Upper lobe of left lung (tissue), 6 donors: ENCODE data around the gene RPS14. TPM values are rescaled to one million over a fixed set of nuclear protein-coding genes. Genes with fewer than 3 reads are reported as not detected.
"Not testable (repeated sequence)": the region's sequence is repeated elsewhere in the genome, so short reads cannot be mapped to it uniquely, and the experiment has no call there.

Source experiments
- ATAC-seq, 2 donors: fragments of 200-7000 bp; cut with Tn5 transposase; one replicate each; pipeline ENCODE4 v1.9.1; 2022; ENCODE audit warnings: mild to moderate bottlenecking in 2 of 2, moderate library complexity in 2 of 2; ENCODE audit not compliant: low FRiP score in 2 of 2
- DNase-seq, 2 donors: peaks; one replicate each; pipeline ENCODE4 v3.0.0-alpha.2; 2019 to 2020
- H3K27ac ChIP-seq, 4 donors: fragments of 200-600 bp; sonication (generic); one replicate each; pipeline ENCODE4 v1.5.1; 2016 to 2019
- H3K27me3 ChIP-seq, 4 donors: fragments of 200-600 bp; sonication (generic); one replicate each; pipeline ENCODE4 v1.5.1; 2017 to 2019
- H3K36me3 ChIP-seq, 4 donors: fragments of 200-600 bp; sonication (generic); one replicate each; pipeline ENCODE4 v1.5.1; 2016 to 2019
- H3K4me1 ChIP-seq, 4 donors: fragments of 200-600 bp; sonication (generic); one replicate each; pipeline ENCODE4 v1.5.1; 2018 to 2019
- H3K4me3 ChIP-seq, 4 donors: fragments of 200-600 bp; sonication (generic); one replicate each; pipeline ENCODE4 v1.5.1; 2017 to 2019; ENCODE audit warnings: mild to moderate bottlenecking in 2 of 4, moderate library complexity in 1 of 4
- H3K9me3 ChIP-seq, 4 donors: fragments of 200-600 bp; sonication (generic); one replicate each; pipeline ENCODE4 v1.5.1; 2018 to 2019
- CTCF ChIP-seq, 6 experiments: fragments of 450-650 bp in 4 of 6; fragments of 200-600 bp in 2 of 6; sonication (generic) in 2 of 6; IDR thresholded peaks; one replicate each; pipeline ENCODE4 v1.5.1; 2016 to 2019; ENCODE audit warnings: antibody characterized with exemption in 6 of 6
- EP300 ChIP-seq, 4 donors: sonication (generic); formaldehyde crosslinking; IDR thresholded peaks; one replicate each; pipeline ENCODE4 v1.5.1; 2017; ENCODE audit warnings: antibody characterized with exemption in 4 of 4, control low read depth in 2 of 4
- POLR2A ChIP-seq, 4 donors: fragments of 450-650 bp; IDR thresholded peaks; one replicate each; pipeline ENCODE4 v1.5.1; 2016 to 2017; ENCODE audit warnings: antibody characterized with exemption in 4 of 4, mild to moderate bottlenecking in 2 of 4
- POLR2AphosphoS5 ChIP-seq, 2 donors: sonication (generic); formaldehyde crosslinking; IDR thresholded peaks; one replicate each; pipeline ENCODE4 v1.5.1; 2017; ENCODE audit warnings: antibody characterized with exemption in 2 of 2
- WGBS, 2 donors: methylation state at CpG; one replicate each; pipeline ENCODE4 v1.1.5; 2017 to 2018; 5-methylcytosine and 5-hydroxymethylcytosine counted together
- total RNA-seq, 6 donors: library from RNA; depleted of rRNA in 4 of 6; stranded (reverse); fragments of >200 nt in 4 of 6; gene quantifications; one replicate each; pipeline versions ENCODE4 v1.1.0 to v1.2.1, GENCODE V29; 2016 to 2021
- donor health status: DM: no; HTN: no; CAD: no; lungs with moderate emphysema.
- donor health status: DM: no; HTN: yes; CAD: no; lungs with severe emphysema.

RPS14 gene
- total RNA-seq, 6 donors from 2014 or later, result 806 to 1,982 (median 1,727) TPM

GRCh38 chr5:150457121-150457520, 7.6 kb upstream of the RPS14 start:
- Histone ChIP-seq H3K4me3 (no peak overlapping the region), H3K27me3 (no peaks in the 10 kb centered on the region), H3K9me3 (no peaks in the 10 kb centered on the region), H3K27ac (no peak overlapping the region), H3K36me3 (no peaks in the 10 kb centered on the region), H3K4me1 (peaks cover 7 to 19% (median 13%) of the 10 kb centered on the region in 4 donors)
- no peak for TF ChIP-seq POLR2A (IDR thresholded peaks at IDR 0.05)
- no peak for TF ChIP-seq EP300 (IDR thresholded peaks at IDR 0.05)
- TF ChIP-seq POLR2AphosphoS5 (IDR thresholded peaks at IDR 0.05), result no peak
- 40 to 45% methylated on average over 6 of the region's 6 CpGs for WGBS, 2 donors
- DNase-seq (peak in 1 of 2 donors; percentile 47), ATAC-seq (no peak)

- ATAC-seq (no peak), DNase-seq (no peak)
- 60 to 63% methylated on average over 9 of the region's 9 CpGs for WGBS, 2 donors
- TF ChIP-seq POLR2A (IDR thresholded peaks at IDR 0.05) (no peak), POLR2AphosphoS5 (IDR thresholded peaks at IDR 0.05) (no peak), EP300 (IDR thresholded peaks at IDR 0.05) (no peak), CTCF (IDR thresholded peaks at IDR 0.05) (no peak)
- Histone ChIP-seq H3K27me3 (no peaks in the 10 kb centered on the region), H3K4me1 (peaks cover 7 to 17% (median 13%) of the 10 kb centered on the region in 4 donors), H3K36me3 (no peaks in the 10 kb centered on the region), H3K27ac (peak overlapping the region in 1 of 4 donors; percentile 58), H3K4me3 (no peak overlapping the region), H3K9me3 (no peaks in the 10 kb centered on the region)
These were observed 5.1 kb upstream of the RPS14 start for GRCh38 chr5:150454492-150455229.

GRCh38 chr5:150454027-150454426, 4.5 kb upstream of the RPS14 start:
- H3K27me3 ChIP-seq, DNase-seq, H3K4me3 ChIP-seq, H3K9me3 ChIP-seq, H3K36me3 ChIP-seq, ATAC-seq: not testable (repeated sequence)
- 21 to 30% methylated on average over 8 of the region's 8 CpGs for WGBS, 2 donors
- H3K27ac ChIP-seq, result peak overlapping the region in 3 of 4 donors; percentile 18 to 70 (median 58)
- H3K4me1 ChIP-seq, result peaks cover 5 to 12% (median 7%) of the 10 kb centered on the region in 4 donors

- peaks cover 11 to 18% (median 13%) of the 10 kb centered on the region in 4 donors for H3K4me1 ChIP-seq
- H3K9me3 ChIP-seq, result no peaks in the 10 kb centered on the region
- 80 to 87% methylated on average over 3 to 4 of the region's 4 CpGs for WGBS, 2 donors
- no peak for TF ChIP-seq CTCF (IDR thresholded peaks at IDR 0.05)
- no peak for TF ChIP-seq EP300 (IDR thresholded peaks at IDR 0.05)
- TF ChIP-seq POLR2A (IDR thresholded peaks at IDR 0.05), result no peak
- TF ChIP-seq POLR2AphosphoS5 (IDR thresholded peaks at IDR 0.05), result no peak
- H3K27me3 ChIP-seq, result no peaks in the 10 kb centered on the region
- H3K27ac ChIP-seq, result peak overlapping the region in 1 of 4 donors; percentile 58
- ATAC-seq (no peak), DNase-seq (no peak)
- no peak overlapping the region for H3K4me3 ChIP-seq
- peaks cover 0 to under 1% (median 0%) of the 10 kb centered on the region in 4 donors for H3K36me3 ChIP-seq
These were observed 3.4 kb upstream of the RPS14 start for GRCh38 chr5:150452914-150453313.

- Histone ChIP-seq H3K36me3 (peaks cover 10 to 14% (median 10%) of the 10 kb centered on the region in 4 donors), H3K9me3 (no peaks in the 10 kb centered on the region), H3K4me3 (no peak overlapping the region), H3K27me3 (no peaks in the 10 kb centered on the region), H3K4me1 (peaks cover 15 to 29% (median 25%) of the 10 kb centered on the region in 4 donors), H3K27ac (no peak overlapping the region)
- ATAC-seq (no peak), DNase-seq (no peak)
- TF ChIP-seq POLR2AphosphoS5 (IDR thresholded peaks at IDR 0.05), result no peak
- no peak for TF ChIP-seq EP300 (IDR thresholded peaks at IDR 0.05)
- TF ChIP-seq CTCF (IDR thresholded peaks at IDR 0.05), result no peak
- no peak for TF ChIP-seq POLR2A (IDR thresholded peaks at IDR 0.05)
- WGBS, 2 donors, result 88 to 90% methylated on average over 1 of the region's 1 CpG
These were observed 2.1 kb upstream of the RPS14 start for GRCh38 chr5:150451594-150451993.
